HCT116 (cell line): ENCODE results near the gene KRT24. TPM values are rescaled to one million over a fixed set of nuclear protein-coding genes. Genes with fewer than 3 reads are reported as not detected.

Experiments
- ATAC-seq: fragments of 200-7000 bp; cut with Tn5 transposase; 2 replicates; pipeline ENCODE4 v1.9.1; 2020; ENCODE audit warnings: mild to moderate bottlenecking, moderate library complexity
- BruUV-seq: library from RNA; stranded (reverse); fragments of 400-500 nt; replicated peaks from 2 replicates; lab custom pipeline; 2021; lab: Mats Ljungman, UMichigan
- CTCF ChIA-PET: fragments of 300-600 bp; sonication (Branson Sonifier 250); formaldehyde crosslinking; loops from one replicate; lab custom pipeline; 2021; ENCODE audit warnings: antibody characterized with exemption; lab: Charles Lee
- POLR2A ChIA-PET: fragments of 300-600, 350-600 bp; sonication (Branson Sonifier 250); formaldehyde crosslinking; loops from one replicate; lab custom pipeline; 2021; ENCODE audit warnings: antibody characterized with exemption; lab: Charles Lee
- RAD21 ChIA-PET, 2 experiments: fragments of 300-600 bp; sonication (Branson Sonifier 250); formaldehyde crosslinking; loops; one replicate each; lab custom pipeline; 2023; ENCODE audit warnings: low total read pairs in 2 of 2; ENCODE audit not compliant: uncharacterized antibody in 2 of 2, unreplicated experiment in 2 of 2, low non-redundant PET in 1 of 2; lab: Charles Lee
- DNase-seq: peaks from one replicate; pipeline ENCODE4 v3.0.0-alpha.2; 2010; ENCODE audit warnings: low read depth, low spot score
- H2AFZ ChIP-seq: fragments of 200-600 bp; shearing (Covaris generic), sonication (generic); 2 replicates; pipeline ENCODE4 v1.6.1; 2017; ENCODE audit warnings: low read depth, mixed run types, mixed read lengths, antibody characterized with exemption, low read length; ENCODE audit not compliant: poor library complexity, severe bottlenecking
- H3K27ac ChIP-seq: 2 replicates; pipeline ENCODE4 v1.5.1; 2012; ENCODE audit warnings: low read depth, low read length
- H3K27me3 ChIP-seq: fragments of 200-600 bp; sonication (generic); 2 replicates; pipeline ENCODE4 v1.6.1; 2016; ENCODE audit warnings: mixed run types, low read length, mixed read lengths; ENCODE audit not compliant: insufficient read depth
- H3K36me3 ChIP-seq, 2 experiments: fragments of 200-500 bp in 1 of 2; fragments of 200-600 bp in 1 of 2; sonication (Bioruptor generic) in 1 of 2; sonication (generic) in 1 of 2; 2 replicates each; pipeline versions ENCODE4 v1.5.1 to v1.6.1; 2014 to 2016; ENCODE audit warnings: low read length in 2 of 2, inconsistent platforms in 1 of 2, mixed read lengths in 1 of 2, mixed run types in 1 of 2; ENCODE audit not compliant: insufficient read depth in 2 of 2, control insufficient read depth in 1 of 2
- H3K4me1 ChIP-seq, 2 experiments: fragments of 200-600 bp in 1 of 2; sonication (generic) in 1 of 2; 2 replicates each; pipeline versions ENCODE4 v1.5.1 to v1.6.1; 2012 to 2017; ENCODE audit warnings: low read length in 2 of 2, inconsistent platforms in 1 of 2, mild to moderate bottlenecking in 1 of 2, mixed read lengths in 1 of 2, mixed run types in 1 of 2, moderate library complexity in 1 of 2; ENCODE audit not compliant: insufficient read depth in 2 of 2, control insufficient read depth in 1 of 2
- H3K4me2 ChIP-seq: fragments of 200-600 bp; sonication (generic); 2 replicates; pipeline ENCODE4 v1.6.1; 2017; ENCODE audit warnings: mixed run types, low read length, mixed read lengths
- H3K4me3 ChIP-seq, 2 experiments: fragments of 200-600 bp in 1 of 2; sonication (generic) in 1 of 2; replicated peaks in 1 of 2; 2 replicates each; pipeline ENCODE4 v1.5.1; 2011 to 2016; ENCODE audit warnings: low read length in 2 of 2, control low read depth in 1 of 2, low read depth in 1 of 2, mild to moderate bottlenecking in 1 of 2, mixed read lengths in 1 of 2, mixed run types in 1 of 2
- H3K79me2 ChIP-seq: fragments of 200-600 bp; sonication (generic); 2 replicates; pipeline ENCODE4 v1.6.1; 2017; ENCODE audit warnings: mild to moderate bottlenecking, mixed run types, low read length, moderate library complexity, mixed read lengths; ENCODE audit not compliant: insufficient read depth
- H3K9ac ChIP-seq: fragments of 200-600 bp; sonication (generic); 2 replicates; pipeline ENCODE4 v1.6.1; 2016; ENCODE audit warnings: low read length, mixed read lengths
- H3K9me2 ChIP-seq: fragments of 200-600 bp; sonication (generic), shearing (Covaris generic); 2 replicates; pipeline ENCODE4 v1.6.1; 2017; ENCODE audit warnings: mixed run types, mild to moderate bottlenecking, moderate library complexity; ENCODE audit not compliant: insufficient read depth
- H3K9me3 ChIP-seq, 2 experiments: fragments of 200-500 bp in 1 of 2; fragments of 200-600 bp in 1 of 2; sonication (Bioruptor generic) in 1 of 2; sonication (generic) in 1 of 2; 2 replicates each; pipeline ENCODE4 v1.6.1; 2014 to 2017; ENCODE audit warnings: low read length in 2 of 2, mixed read lengths in 2 of 2, inconsistent platforms in 1 of 2, low read depth in 1 of 2, mild to moderate bottlenecking in 1 of 2, mixed run types in 1 of 2, moderate library complexity in 1 of 2; ENCODE audit not compliant: control insufficient read depth in 1 of 2, insufficient read depth in 1 of 2
- H4K20me1 ChIP-seq: fragments of 200-600 bp; sonication (generic), shearing (Covaris generic); 2 replicates; pipeline ENCODE4 v1.6.1; 2017; ENCODE audit warnings: mixed run types, mild to moderate bottlenecking, moderate library complexity; ENCODE audit not compliant: insufficient read depth
- CBX3 ChIP-seq: IDR thresholded peaks from 2 replicates; pipeline ENCODE4 v1.6.1; 2012; ENCODE audit warnings: low read depth
- CEBPB ChIP-seq: IDR thresholded peaks from 2 replicates; pipeline ENCODE4 v1.6.1; 2012; ENCODE audit warnings: low read depth
- EZH2 ChIP-seq: fragments of 200-600 bp; sonication (generic); IDR thresholded peaks from 2 replicates; pipeline ENCODE4 v1.6.1; 2017; ENCODE audit warnings: antibody characterized with exemption, mixed run types
- FOSL1 ChIP-seq: IDR thresholded peaks from 2 replicates; pipeline ENCODE4 v1.6.1; 2012; ENCODE audit warnings: low read depth
- JUND ChIP-seq: IDR thresholded peaks from 2 replicates; pipeline ENCODE4 v1.6.1; 2012
- POLR2A ChIP-seq: IDR thresholded peaks from 2 replicates; pipeline ENCODE4 v1.7.0; 2011; ENCODE audit warnings: borderline replicate concordance; ENCODE audit not compliant: insufficient read depth, insufficient read length; ENCODE audit errors: extremely low read depth
- POLR2AphosphoS5 ChIP-seq: IDR thresholded peaks from 2 replicates; pipeline ENCODE4 v1.6.1; 2011; ENCODE audit warnings: mild to moderate bottlenecking, low read depth, low read length, moderate library complexity
- RAD21 ChIP-seq: IDR thresholded peaks from 2 replicates; pipeline ENCODE4 v1.6.1; 2012; ENCODE audit warnings: low read depth, mild to moderate bottlenecking
- SRF ChIP-seq: IDR thresholded peaks from 2 replicates; pipeline ENCODE4 v1.6.1; 2012; ENCODE audit warnings: low read depth
- intact Hi-C: fragments of 100-400 bp; cut with micrococcal nuclease; formaldehyde crosslinking; loops from 2 replicates; pipeline ENCODE4 v1.10.0; 2022
- total RNA-seq: library from RNA; stranded (reverse); gene quantifications from one replicate; pipeline ENCODE4 v1.2.1, GENCODE V29; 2021; ENCODE audit not compliant: unreplicated experiment
- TF ChIP-seq, protein P1 (sequence below): IDR thresholded peaks from 2 replicates; pipeline ENCODE4 v1.6.1; 2012; ENCODE audit warnings: low read depth
- TF ChIP-seq, protein P2 (sequence below): IDR thresholded peaks from 2 replicates; pipeline ENCODE4 v1.6.1; 2011; ENCODE audit warnings: mild to moderate bottlenecking, low read length, moderate library complexity; ENCODE audit not compliant: insufficient replicate concordance; ENCODE audit errors: extremely low read depth

Gene KRT24
- total RNA-seq, 1 experiment from 2014 or later: not detected

DNA sequence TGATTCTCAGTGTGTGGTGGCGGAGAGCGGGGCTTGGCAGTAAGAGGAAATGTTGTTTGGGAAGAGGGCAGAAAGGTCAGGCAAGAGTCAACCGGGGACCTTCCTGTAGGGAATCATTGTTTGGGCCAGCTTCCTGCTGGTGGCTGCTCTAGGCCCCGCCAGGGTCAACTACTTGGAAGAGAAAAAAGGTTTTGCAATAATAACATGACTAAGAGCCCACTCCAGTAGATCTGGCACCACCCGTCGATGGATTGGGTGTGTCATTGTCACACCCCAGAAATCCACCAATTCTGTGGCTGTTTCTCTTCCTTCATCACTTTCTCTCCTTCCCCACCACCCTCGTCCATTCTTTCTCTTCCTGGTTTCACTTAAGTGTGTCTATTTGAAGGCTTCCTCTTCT, 4.2 kb upstream of the KRT24 start:
- no peak overlapping the region for H3K4me3 ChIP-seq
- H2AFZ ChIP-seq: no peak overlapping the region
- ATAC-seq: no peak
- intact Hi-C loops: no loop called here
- no peak overlapping the region for H3K4me2 ChIP-seq
- no peaks in the 10 kb centered on the region for H3K79me2 ChIP-seq
- RAD21 ChIA-PET: no interaction called here
- H3K9me3 ChIP-seq: no peaks in the 10 kb centered on the region
- TF ChIP-seq EZH2: no peak
- TF ChIP-seq CBX3: no peak
- TF ChIP-seq, protein P1, sequence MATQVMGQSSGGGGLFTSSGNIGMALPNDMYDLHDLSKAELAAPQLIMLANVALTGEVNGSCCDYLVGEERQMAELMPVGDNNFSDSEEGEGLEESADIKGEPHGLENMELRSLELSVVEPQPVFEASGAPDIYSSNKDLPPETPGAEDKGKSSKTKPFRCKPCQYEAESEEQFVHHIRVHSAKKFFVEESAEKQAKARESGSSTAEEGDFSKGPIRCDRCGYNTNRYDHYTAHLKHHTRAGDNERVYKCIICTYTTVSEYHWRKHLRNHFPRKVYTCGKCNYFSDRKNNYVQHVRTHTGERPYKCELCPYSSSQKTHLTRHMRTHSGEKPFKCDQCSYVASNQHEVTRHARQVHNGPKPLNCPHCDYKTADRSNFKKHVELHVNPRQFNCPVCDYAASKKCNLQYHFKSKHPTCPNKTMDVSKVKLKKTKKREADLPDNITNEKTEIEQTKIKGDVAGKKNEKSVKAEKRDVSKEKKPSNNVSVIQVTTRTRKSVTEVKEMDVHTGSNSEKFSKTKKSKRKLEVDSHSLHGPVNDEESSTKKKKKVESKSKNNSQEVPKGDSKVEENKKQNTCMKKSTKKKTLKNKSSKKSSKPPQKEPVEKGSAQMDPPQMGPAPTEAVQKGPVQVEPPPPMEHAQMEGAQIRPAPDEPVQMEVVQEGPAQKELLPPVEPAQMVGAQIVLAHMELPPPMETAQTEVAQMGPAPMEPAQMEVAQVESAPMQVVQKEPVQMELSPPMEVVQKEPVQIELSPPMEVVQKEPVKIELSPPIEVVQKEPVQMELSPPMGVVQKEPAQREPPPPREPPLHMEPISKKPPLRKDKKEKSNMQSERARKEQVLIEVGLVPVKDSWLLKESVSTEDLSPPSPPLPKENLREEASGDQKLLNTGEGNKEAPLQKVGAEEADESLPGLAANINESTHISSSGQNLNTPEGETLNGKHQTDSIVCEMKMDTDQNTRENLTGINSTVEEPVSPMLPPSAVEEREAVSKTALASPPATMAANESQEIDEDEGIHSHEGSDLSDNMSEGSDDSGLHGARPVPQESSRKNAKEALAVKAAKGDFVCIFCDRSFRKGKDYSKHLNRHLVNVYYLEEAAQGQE: no peak
- TF ChIP-seq FOSL1: no peak
- H3K4me1 ChIP-seq: no peaks in the 10 kb centered on the region
- H3K27me3 ChIP-seq: no peaks in the 10 kb centered on the region
- H3K27ac ChIP-seq: no peak overlapping the region
- H4K20me1 ChIP-seq: no peaks in the 10 kb centered on the region
- CTCF ChIA-PET: no interaction called here
- no peaks in the 10 kb centered on the region for H3K36me3 ChIP-seq
- BruUV-seq: no TSS peak
- H3K9ac ChIP-seq: no peak overlapping the region
- no peak for DNase-seq
- H3K9me2 ChIP-seq: no peaks in the 10 kb centered on the region
- POLR2A ChIA-PET: no interaction called here

DNA sequence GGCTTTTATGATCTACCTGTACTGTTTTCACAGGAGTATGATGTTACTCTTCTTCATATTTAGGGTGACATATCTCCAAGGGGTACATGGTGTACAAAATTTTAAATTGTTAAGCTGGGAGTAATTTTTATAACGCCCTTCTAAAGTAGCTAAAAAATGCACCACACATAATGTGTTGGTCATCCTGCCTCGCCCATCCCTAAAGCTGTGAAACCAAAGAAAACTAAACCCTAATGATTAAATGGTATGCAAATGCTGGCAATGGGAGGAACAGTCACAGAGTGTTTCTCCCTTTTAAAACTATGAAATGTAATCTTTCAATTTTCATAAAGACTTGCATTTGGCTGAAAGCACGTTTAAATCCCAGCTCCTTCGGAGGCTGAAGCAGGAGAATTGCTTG, 2.0 kb upstream of the KRT24 start:
- CTCF ChIA-PET: interaction anchor here (1.2 to 1.3 kb wide), 2 partner anchors 8 to 943 kb away, joined by 3 read pairs; no protein-coding TSS in a partner anchor
- Histone ChIP-seq H3K36me3 (no peaks in the 10 kb centered on the region), H3K9me3 (no peaks in the 10 kb centered on the region), H3K27me3 (no peaks in the 10 kb centered on the region), H2AFZ (peak overlapping the region; percentile 78), H3K4me2 (no peak overlapping the region), H3K9me2 (no peaks in the 10 kb centered on the region), H3K27ac (no peak overlapping the region), H3K79me2 (no peaks in the 10 kb centered on the region), H3K9ac (no peak overlapping the region), H4K20me1 (no peaks in the 10 kb centered on the region), H3K4me3 (no peak overlapping the region), H3K4me1 (no peaks in the 10 kb centered on the region)
- POLR2A ChIA-PET: interaction anchor here (0.7 to 1.6 kb wide), 2 partner anchors 11 to 840 kb away, joined by 3 read pairs; no protein-coding TSS in a partner anchor
- BruUV-seq: no TSS peak
- intact Hi-C loops: no loop called here
- RAD21 ChIA-PET: interaction anchor here in 1 of 2 experiments (0.7 kb wide), 1 partner anchor 10 kb away, joined by 4 read pairs; no protein-coding TSS in a partner anchor
- no peak for DNase-seq
- no peak for ATAC-seq
- TF ChIP-seq POLR2A (no peak), POLR2AphosphoS5 (no peak), RAD21 (no peak), CEBPB (no peak), SRF (no peak), FOSL1 (no peak), JUND (no peak)
- TF ChIP-seq, protein P1: no peak
- TF ChIP-seq, protein P2, sequence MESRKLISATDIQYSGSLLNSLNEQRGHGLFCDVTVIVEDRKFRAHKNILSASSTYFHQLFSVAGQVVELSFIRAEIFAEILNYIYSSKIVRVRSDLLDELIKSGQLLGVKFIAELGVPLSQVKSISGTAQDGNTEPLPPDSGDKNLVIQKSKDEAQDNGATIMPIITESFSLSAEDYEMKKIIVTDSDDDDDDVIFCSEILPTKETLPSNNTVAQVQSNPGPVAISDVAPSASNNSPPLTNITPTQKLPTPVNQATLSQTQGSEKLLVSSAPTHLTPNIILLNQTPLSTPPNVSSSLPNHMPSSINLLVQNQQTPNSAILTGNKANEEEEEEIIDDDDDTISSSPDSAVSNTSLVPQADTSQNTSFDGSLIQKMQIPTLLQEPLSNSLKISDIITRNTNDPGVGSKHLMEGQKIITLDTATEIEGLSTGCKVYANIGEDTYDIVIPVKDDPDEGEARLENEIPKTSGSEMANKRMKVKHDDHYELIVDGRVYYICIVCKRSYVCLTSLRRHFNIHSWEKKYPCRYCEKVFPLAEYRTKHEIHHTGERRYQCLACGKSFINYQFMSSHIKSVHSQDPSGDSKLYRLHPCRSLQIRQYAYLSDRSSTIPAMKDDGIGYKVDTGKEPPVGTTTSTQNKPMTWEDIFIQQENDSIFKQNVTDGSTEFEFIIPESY: no peak
